Esophagus mucosa (tissue), 1 donor: ENCODE data around the gene GPR31. TPM values are rescaled to one million over a fixed set of nuclear protein-coding genes. Genes with fewer than 3 reads are reported as not detected.

Experiments
- ATAC-seq: fragments of 200-7000 bp; cut with Tn5 transposase; one replicate; pipeline ENCODE4 v1.9.1; 2020
- total RNA-seq: library from RNA; stranded (reverse); gene quantifications from one replicate; pipeline ENCODE4 v1.2.4, GENCODE V29; 2023
- donor health status: DM: yes; HTN: yes; CAD: no.

GPR31 gene
- total RNA-seq, 1 donor from 2014 or later = not detected

DNA sequence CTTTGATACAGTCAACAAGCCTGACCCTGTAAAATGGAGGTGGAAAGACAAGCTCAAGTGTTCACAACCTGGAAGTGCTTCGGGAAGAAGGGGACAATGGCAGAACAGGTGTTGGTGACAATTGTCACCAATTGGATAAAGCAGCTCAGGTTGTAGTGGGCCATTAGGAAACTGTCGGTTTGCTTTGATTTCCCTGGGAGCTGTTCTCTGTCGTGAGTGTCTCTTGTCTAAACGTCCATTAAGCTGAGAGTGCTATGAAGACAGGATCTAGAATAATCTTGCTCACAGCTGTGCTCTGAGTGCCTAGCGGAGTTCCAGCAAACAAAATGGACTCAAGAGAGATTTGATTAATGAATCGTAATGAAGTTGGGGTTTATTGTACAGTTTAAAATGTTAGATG is 19.9 kb downstream of the GPR31 start:
- no peak for ATAC-seq

DNA sequence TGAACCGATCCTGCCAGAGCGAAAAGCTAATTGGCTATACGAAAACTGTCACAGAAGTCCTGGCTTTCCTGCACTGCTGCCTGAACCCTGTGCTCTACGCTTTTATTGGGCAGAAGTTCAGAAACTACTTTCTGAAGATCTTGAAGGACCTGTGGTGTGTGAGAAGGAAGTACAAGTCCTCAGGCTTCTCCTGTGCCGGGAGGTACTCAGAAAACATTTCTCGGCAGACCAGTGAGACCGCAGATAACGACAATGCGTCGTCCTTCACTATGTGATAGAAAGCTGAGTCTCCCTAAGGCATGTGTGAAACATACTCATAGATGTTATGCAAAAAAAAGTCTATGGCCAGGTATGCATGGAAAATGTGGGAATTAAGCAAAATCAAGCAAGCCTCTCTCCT is 20.7 kb downstream of the GPR31 start:
- no peak for ATAC-seq

DNA sequence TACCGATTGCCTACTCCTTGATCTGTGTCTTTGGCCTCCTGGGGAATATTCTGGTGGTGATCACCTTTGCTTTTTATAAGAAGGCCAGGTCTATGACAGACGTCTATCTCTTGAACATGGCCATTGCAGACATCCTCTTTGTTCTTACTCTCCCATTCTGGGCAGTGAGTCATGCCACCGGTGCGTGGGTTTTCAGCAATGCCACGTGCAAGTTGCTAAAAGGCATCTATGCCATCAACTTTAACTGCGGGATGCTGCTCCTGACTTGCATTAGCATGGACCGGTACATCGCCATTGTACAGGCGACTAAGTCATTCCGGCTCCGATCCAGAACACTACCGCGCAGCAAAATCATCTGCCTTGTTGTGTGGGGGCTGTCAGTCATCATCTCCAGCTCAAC is 21.4 kb downstream of the GPR31 start:
- no peak for ATAC-seq

DNA sequence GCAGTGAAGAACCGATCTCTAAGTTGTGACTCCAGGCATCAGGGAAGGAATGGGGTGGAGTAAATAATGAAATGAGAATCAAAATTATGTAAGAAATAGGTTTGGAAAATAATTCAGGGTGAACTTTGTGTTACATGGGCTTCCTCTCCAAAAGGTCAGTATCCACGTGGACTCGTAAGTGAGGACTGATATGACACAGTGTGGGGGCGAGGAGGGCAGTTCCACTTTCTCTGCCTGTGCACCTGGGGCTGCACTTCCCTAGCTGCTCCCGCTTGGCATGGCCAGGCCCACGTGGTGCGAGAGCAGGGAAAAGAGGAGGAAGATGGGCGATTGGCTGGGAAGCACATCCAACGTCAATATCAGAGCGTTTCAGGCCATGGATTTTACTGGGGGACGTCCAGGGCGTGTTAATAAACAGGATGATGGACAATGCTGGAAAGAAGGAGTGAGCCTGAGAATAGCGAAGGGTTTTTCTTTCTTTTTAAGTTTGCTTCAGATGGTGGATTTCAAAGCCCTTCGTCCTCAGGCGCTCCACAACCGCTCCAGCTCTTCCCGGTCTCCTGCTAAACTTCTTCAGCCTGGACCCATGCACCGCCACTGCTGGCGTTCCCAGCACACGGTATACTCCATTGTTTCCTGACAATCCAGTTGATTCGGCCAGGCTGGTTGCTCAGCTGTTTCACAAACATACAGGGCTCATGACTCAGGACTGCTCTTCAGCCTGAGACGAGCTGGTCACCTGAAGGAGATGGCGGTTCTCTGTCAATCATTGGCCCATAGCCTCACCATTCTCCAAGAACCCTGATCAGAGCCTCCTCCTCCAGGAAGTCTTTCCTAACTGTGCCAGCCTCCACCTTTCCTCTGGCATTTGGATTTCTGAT is 23.1 kb downstream of the GPR31 start:
- no peak for ATAC-seq

DNA sequence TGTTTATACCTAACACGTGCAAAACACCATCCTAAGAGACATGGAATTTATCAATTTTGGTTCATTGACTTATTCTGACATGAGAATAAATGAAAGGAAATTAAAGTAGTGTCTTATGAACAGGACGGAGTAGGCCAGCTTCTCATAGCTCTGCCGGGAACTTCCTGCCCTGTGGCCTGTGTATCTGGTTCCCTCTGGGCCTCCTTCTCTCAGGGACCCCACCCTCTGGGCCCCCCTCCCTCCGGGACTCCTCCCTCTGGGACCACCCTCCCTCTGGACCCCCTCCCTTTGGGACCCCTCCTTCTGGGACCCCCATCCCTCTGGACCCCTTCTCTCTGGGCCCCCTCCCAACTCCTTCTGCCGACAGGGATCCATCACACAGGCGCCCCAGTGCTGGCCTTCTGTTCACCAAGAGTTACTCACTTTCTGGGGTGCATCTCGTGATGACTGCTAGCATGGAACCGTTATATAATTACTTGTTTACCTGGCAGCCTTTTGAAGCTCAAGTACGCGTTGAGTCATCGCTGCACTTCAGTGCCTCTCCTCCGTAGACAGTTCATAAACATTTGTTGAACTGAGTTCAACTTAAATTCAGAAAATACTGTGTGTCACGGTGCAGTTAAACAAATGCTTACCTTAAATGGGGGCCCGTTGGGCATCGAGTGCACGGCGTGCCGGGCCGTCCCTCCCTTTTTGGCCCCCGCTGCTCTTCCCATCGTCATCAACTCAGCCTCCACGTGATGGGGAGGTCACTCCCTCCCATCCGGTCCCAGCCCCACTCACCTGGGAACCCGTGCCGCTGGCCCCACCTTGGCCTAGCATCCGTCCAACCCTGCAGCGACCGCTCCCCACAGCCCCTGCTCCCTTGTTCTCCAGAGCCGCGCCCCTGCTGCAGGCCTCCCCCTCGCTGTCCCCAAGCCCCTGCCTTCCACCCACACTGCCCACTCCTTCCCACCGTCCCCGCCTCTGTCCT is 26.8 kb downstream of the GPR31 start:
- peak; percentile 45 for ATAC-seq

DNA sequence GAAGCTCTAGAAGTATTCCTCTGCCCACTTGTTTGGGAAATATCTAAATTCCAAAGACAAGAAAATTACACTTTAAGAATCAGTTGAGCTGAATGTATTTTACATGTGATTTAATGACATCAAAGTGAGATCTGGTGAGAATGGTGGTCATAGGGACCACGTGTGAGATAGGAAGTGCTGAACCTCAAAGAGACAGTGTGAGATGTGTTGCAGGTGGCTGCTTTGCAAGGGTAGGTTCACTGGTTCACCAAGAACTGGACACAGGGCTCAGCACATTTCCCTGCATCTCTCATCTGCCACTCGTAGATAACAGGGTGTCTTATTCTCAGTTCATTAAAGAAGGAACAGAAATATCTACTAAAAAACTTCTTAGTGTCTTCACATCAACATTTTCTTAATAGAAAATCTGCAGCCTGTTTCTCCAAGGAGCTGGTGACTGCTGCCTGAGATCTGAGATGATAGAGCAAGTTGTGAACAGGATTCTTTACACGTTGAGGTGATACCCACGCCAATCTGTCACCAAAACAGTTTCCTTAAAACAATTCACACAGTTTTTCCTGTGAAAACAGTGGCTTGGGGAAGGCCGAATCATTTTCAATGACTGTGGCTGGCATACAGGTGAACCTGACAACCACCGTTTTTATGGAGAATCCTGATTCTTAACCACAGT is 27.6 kb downstream of the GPR31 start:
- ATAC-seq = no peak

DNA sequence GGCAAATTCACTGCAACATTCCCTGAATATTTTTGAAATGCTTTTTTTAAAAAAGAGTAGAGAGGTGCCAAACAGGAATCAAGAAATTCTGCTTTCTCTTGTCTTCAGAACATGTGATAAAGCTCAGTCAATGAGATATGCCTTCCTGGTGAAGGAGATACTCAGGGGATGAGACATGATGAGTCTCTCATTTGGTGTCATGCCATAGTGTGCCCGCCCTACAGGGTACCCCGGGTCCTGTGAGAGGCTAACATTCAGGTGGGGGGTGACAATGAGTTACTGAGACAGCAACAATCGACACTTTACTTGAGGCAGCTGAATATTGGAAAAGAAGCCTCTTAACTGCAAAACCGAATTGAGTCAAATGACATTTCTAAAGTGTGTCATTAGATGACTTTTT is 28.2 kb downstream of the GPR31 start:
- no peak for ATAC-seq

DNA sequence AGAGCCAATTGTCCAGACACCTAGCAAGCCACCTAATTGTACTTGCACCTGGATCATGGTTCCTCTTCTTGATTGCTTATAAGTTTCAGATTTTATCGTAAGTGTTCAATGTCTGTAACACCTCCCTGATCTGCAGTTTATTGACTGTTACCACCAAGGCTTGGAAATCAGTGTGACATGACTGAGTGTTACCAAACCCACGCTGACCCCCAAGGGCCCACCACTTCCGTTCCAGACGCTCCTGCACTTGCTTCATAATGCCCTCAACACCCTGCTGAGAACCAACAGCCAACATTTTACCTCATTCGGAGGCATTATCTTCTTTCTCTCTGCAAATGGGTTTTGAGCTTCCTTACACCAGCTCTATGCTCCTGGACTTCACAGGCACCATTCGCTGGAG is 28.6 kb downstream of the GPR31 start:
- ATAC-seq = no peak

DNA sequence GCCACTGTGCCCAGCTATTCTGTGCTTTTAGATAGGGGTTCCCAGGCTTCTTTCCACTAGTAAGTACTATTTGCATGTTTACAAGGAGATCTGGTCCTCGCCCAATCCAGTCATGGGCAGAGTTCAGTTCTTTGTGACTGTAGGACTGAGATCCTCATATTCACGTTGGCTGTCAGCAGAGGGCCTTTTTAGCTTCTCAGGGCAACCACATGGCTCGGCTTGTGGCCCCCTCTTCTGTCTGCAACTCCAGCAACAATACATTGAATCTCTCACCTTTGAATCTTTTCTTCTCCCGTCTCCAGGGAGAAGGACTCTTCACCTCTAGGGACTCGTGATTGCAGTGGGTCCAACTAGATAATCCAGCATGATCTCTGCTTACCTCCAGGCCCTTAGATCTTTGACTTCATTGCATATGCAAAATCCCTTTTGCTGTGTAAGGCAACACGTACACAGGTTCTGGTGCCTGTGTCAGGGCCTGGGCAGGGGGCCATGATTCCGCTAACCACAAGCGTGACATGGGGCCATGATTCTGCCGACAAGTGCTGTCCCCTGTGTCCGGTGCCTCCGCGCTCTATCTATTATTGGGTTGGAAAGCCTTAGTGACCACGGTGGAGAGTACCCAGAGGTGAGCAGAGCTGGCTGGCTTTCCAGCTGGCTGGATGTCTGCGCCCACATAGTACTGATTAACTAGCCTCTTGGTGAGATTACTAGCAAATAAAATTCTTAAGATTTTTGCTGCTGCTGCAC is 29.8 kb downstream of the GPR31 start:
- ATAC-seq = no peak

DNA sequence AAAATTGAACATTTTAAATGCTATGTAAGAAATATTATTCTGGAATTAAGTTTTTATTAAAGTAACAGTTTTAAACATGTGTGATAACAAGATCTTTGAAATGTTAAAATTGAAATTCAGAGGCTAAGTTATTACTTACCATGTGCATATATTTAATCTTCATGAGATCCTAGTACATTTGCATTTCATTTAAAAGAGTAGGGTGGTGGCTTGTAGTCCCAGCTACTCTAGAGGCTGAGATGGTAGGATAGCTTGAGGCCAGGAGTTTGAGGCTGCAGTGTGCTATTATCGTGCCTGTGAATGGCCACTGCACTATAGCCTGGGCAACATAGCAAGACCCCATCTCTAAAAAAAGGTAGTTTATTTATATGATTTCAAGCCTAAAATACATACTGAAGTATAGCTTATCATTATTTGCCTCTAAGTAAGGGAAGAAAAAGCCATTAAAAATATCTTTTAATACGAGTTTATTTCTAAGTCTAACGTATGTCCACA is 31.9 kb downstream of the GPR31 start:
- no peak for ATAC-seq

DNA sequence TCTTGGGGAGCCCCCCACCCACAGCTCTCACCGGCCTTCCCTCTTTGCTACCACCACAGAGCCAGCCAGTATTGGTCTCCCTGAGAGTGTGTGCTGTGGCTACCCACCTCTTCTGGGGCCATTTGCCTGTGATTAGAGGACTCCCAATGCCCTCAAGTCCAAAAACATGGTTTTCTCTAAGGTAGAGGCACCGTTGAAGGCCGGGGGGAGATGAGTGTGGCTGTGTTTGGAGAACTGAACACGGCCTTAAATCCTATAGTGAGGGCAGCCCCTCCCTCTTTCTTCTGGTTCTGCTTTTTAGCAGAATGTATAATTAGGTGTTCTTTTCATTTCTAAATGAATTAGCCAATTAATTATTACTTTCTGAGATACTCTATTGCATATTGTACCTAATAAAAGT is 32.4 kb downstream of the GPR31 start:
- ATAC-seq = no peak

DNA sequence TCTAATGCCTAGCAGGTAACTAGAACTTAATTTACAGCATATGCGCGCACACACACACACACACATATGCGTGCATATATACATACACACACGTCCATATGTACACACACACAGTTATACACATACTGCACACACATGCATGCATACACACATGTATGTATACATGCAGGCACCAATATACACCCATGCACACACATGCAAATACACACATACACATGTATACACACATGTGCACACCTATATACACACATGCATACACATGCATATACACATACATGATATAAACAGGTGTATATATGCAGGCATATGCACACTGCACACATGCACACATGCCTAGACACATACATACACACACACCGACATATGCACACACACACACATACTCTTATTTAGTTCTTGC is 33.0 kb downstream of the GPR31 start:
- ATAC-seq = no peak

DNA sequence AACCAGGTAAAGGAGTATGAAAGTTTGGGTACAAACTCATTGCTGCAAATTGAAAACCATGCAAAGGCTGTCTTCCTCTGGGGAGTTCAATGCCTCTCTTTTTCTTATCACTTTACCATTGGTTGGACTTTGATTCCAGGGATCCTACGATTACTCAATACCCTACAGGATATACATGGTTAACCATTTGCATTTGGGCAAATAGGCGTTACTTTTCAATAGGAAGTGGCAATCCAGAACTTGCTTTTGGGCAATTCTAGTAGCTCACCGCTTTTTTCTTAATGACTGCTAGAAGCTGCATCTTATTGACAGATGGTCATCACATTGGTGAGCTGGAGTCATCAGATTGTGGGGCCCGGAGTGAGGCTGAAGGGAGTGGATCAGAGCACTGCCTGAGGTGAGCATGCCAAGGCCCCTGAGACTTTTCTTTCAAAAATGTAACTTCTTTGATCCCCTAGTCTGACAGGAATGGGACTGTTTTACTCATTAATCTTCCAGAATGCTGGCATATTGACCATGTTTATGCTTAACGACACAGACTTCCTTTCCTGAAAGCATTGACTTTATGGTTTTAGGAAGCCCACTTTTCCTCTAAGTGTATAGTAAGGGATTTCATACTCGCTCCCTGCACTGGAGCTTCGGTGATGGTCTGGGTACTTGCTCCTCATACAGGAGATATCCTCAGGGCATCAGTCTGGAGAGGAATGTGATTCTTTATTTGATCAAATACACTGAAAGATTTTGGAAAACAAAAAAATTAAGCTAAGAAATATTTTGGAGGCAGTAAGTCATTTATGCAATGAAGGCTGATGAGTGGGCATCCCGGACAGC is 34.7 kb downstream of the GPR31 start, which contains the start of gene CCR6:
Gene CCR6, plus strand, starts transcription at position 270 of the 831 bp plus-strand sequence. CDS start 13,039 bp downstream, outside the sequence.
- no peak for ATAC-seq

DNA sequence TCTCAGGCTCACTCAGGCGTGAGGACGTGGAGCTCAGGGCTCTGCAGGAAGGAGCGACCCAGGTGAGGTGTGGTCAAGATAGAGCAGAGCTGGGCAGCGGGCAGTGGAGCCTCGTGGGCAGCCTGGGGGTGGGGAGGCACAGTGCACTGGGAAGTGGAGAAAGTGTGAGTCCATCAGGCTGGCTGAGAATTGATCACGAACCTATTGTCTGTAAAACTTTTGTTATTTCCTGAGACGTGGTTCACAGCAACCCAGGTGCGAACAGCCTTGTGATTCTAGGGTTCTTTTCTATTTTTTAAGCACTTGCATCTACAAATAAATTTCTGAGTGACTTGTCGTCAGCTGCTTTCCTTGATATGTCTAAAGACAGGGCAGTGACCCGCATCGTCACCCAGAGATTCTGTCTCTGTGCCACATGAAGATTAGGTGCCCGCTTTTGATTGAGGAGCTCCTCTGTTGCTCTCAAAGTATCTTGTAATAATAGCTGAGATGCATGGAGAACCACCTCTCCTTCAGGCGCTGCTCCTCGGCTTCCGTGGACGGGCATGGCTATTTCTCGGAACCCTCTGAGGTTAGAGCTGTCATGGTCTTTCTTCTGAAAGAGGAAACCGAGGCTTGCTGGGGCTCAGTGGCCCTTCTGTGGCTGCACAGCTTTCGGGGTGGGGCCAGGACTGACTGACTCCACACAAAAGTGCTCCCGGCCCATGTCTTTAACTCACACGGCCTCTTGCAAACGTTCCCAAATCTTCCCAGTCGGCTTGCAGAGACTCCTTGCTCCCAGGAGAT is 35.5 kb downstream of the GPR31 start:
- ATAC-seq = no peak

DNA sequence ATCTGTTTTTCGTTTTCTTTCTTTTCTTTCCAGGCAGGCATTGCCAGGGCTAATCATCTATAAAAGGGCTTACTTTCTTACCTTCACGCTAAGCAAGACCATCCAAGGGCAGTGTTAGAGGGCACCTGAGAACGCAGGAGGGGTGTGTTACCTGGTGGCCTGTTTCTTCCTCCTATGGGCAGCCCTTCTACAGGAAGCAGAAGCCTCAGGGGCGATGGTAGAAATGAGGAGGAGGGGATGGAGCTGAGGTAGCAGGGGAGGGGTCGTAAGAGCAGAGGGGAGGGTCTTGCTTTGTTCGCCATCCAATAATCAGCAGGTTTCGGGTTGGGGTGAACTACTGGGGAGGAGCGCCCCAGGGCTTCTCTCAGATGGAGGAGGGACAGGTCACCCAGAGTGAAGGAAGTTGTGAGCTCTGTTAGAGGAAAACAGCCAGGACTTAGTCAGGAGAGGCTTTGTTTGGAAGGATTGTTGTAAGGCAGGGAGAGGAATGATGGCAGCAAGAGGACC is 36.4 kb downstream of the GPR31 start:
- ATAC-seq = no peak

DNA sequence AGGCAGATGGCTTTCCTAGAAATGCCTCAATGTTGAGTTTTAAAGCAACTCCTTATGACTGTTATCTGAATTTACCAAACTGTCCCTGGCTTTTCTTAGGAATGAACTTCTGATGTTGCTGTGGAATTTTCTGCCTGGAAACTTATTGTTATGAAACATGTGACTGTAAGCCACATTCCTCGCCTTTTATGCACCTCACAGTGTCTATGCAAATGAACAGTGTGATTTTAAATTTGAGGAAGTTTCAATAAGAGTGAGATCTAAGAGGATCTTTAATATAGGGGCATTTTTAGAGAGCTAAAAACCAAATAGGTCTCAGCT is 37.2 kb downstream of the GPR31 start:
- no peak for ATAC-seq

DNA sequence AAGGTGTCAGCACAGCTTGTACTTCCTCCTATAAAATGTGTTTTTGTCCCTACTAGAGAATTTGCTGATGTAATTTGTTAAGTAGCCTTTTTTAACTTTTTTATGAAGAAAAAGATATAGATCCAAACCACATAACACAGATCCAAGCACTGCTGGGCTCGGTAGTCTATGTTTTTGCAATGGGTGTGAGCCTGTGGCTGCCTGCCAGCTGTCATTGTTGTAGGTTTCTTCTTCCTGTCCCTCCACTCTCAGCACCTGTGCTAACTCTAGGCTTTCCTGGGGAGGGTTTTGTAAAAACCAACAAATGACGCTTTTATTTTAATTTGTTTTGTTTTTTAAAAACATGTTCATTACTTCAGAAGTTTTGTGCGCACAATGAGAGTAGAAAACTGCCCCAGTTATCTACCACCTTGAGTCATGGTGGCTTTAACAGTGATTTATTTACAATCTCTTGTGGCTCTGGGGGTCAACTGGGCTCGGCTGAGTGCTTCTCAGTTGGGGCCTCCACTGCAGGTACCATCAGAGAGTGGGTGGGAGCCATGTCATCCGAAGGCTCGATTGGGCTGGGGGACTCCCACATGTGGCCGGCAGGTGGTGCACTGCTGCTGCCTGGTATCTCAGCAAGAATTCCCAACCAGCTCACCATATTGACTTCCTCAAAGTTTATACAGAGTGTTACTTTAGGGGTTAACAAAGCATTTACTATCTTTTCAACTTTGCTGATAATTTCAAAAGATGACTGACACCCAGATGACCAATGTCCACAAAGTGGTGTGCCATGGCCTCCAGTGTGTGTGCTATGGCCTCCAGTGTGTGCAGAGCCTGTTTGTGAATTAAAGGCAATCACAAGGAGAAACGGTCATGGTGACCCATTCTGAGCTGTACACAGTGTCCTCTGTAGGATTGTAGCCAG is 37.9 kb downstream of the GPR31 start:
- no peak for ATAC-seq

DNA sequence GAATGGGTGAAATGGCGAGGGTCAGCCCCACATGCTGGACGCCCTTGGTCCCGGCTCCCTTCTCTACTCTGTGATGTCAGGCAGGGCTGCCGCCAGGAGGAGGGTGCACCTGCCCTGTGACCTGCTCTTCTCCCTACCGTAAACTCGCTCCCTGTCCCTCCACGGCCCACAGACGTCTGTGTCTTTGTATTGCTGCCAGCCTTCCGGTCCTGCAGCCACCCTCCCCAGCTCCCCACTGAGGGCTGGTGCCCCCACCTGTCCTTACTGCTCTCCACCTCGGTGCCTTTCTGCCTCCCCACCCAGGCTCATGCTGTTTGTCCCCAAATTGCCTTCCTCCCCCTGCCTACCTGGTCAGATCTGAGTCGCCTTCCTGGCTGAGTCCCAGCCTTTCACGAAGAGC is 38.9 kb downstream of the GPR31 start:
- no peak for ATAC-seq

DNA sequence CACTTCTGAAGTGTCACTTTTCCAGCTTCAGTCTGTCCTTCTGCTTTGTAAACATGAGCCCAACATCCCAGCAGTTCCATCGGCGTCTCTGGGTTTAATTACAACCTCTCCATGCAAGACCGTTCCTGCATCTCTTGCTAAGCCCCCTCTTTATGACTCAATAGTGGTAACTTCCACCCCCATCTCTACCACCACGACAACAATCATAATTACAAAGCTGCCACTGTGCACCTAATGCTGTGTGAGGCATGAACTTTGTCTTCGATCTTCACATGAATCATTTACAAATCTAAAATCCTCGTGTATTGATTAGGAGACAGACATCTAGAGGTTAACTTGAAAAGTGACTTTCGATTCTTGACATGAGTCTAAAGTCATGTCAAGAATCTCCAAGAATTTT is 39.8 kb downstream of the GPR31 start:
- ATAC-seq = no peak
